Panc1 (cell line): Measurements from ENCODE around the gene FAP.

Source experiments
- POLR2AphosphoS5 ChIP-seq: IDR thresholded peaks from 2 replicates; pipeline ENCODE4 v1.6.1; 2012; ENCODE audit warnings: mild to moderate bottlenecking, low read depth, low read length, moderate library complexity
- SIN3A ChIP-seq: IDR thresholded peaks from 2 replicates; pipeline ENCODE4 v1.6.1; 2012; ENCODE audit warnings: low read depth, mild to moderate bottlenecking, low read length, moderate library complexity, borderline replicate concordance; ENCODE audit not compliant: insufficient read depth
- TF ChIP-seq, protein P1 (sequence below): fragments of 450-650 bp; IDR thresholded peaks from 2 replicates; pipeline ENCODE4 v1.5.1; 2017; ENCODE audit warnings: mild to moderate bottlenecking
- TF ChIP-seq, protein P2 (sequence below), 2 experiments: IDR thresholded peaks; 2 replicates each; pipeline ENCODE4 v1.6.1; 2011 to 2012; ENCODE audit warnings: low read depth in 2 of 2, control low read depth in 1 of 2, low read length in 1 of 2, mild to moderate bottlenecking in 1 of 2, moderate library complexity in 1 of 2; ENCODE audit not compliant: insufficient read depth in 1 of 2

DNA sequence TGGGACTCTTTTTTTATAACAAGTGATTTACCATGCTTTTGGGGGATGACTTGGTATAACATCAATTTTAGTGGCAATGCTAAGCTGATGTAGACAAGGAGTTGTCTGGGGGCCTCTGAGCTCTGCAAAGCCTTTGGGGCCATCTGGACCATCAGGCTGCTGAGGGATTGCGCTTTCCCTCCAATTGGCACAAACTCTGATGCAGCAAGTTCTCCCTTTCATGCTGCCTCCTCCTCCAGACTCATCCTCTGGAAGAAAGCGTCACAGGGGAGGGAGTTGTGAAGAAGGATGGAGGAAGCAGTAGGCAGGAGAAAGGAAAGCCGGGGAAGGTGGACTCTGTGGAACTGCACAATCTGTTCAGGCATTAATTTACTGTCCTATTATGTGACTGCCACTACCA is 10.2 kb upstream of the FAP start:
- TF ChIP-seq, protein P1, sequence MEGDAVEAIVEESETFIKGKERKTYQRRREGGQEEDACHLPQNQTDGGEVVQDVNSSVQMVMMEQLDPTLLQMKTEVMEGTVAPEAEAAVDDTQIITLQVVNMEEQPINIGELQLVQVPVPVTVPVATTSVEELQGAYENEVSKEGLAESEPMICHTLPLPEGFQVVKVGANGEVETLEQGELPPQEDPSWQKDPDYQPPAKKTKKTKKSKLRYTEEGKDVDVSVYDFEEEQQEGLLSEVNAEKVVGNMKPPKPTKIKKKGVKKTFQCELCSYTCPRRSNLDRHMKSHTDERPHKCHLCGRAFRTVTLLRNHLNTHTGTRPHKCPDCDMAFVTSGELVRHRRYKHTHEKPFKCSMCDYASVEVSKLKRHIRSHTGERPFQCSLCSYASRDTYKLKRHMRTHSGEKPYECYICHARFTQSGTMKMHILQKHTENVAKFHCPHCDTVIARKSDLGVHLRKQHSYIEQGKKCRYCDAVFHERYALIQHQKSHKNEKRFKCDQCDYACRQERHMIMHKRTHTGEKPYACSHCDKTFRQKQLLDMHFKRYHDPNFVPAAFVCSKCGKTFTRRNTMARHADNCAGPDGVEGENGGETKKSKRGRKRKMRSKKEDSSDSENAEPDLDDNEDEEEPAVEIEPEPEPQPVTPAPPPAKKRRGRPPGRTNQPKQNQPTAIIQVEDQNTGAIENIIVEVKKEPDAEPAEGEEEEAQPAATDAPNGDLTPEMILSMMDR: no peak
- TF ChIP-seq POLR2AphosphoS5 (no peak), SIN3A (no peak)
- TF ChIP-seq, protein P2, sequence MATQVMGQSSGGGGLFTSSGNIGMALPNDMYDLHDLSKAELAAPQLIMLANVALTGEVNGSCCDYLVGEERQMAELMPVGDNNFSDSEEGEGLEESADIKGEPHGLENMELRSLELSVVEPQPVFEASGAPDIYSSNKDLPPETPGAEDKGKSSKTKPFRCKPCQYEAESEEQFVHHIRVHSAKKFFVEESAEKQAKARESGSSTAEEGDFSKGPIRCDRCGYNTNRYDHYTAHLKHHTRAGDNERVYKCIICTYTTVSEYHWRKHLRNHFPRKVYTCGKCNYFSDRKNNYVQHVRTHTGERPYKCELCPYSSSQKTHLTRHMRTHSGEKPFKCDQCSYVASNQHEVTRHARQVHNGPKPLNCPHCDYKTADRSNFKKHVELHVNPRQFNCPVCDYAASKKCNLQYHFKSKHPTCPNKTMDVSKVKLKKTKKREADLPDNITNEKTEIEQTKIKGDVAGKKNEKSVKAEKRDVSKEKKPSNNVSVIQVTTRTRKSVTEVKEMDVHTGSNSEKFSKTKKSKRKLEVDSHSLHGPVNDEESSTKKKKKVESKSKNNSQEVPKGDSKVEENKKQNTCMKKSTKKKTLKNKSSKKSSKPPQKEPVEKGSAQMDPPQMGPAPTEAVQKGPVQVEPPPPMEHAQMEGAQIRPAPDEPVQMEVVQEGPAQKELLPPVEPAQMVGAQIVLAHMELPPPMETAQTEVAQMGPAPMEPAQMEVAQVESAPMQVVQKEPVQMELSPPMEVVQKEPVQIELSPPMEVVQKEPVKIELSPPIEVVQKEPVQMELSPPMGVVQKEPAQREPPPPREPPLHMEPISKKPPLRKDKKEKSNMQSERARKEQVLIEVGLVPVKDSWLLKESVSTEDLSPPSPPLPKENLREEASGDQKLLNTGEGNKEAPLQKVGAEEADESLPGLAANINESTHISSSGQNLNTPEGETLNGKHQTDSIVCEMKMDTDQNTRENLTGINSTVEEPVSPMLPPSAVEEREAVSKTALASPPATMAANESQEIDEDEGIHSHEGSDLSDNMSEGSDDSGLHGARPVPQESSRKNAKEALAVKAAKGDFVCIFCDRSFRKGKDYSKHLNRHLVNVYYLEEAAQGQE (IDR thresholded peaks at IDR 0.05; ENCODE audit: insufficient read depth in 1 of 2, low read depth in 2 of 2, low read length in 1 of 2): no peak
